ENCODE data around the gene ELFN1.

- TF ChIP-seq CTCF (IDR thresholded peaks at IDR 0.05 in 2 of 3, conservative IDR thresholded peaks at IDR 0.05 in 1 of 3; ENCODE audit: insufficient read depth in 2 of 3, low read depth in 1 of 3, low read length in 3 of 3) (no peak), GABPB1 (CRISPR knock-in tag; IDR thresholded peaks at IDR 0.05) (no peak), REST (IDR thresholded peaks at IDR 0.05; ENCODE audit: borderline replicate concordance) (no peak), REST (CRISPR knock-in tag; IDR thresholded peaks at IDR 0.05; ENCODE audit: low read depth) (no peak), STAG1 (CRISPR knock-in tag; IDR thresholded peaks at IDR 0.05; ENCODE audit: borderline replicate concordance) (no peak), FOSL1 (tag; conservative IDR thresholded peaks at IDR 0.05) (no peak), CHD2 (IDR thresholded peaks at IDR 0.05; ENCODE audit: low read depth, low read length) (no peak)
These were observed 72.7 kb downstream of the ELFN1 start for GRCh38 chr7:1742555-1743303.
